NCI-H1436 (cell line): ENCODE results near the gene RANBP9.

ENCODE experiments used
- DNase-seq: peaks from one replicate; lab custom pipeline; 2025; lab: John Stamatoyannopoulos, UW

The RANBP9 gene

GRCh38 chr6:13711733-13712598 lies at the start of gene RANBP9:
TSS of gene RANBP9 (minus strand) at chr6:13711835. CDS start at chr6:13711505, 330 bp downstream.
- peak; percentile 92 for DNase-seq

GRCh38 chr6:13760307-13761304 lies 49.0 kb upstream of the RANBP9 start:
- DNase-seq = no peak

- DNase-seq = no peak
Observed at GRCh38 chr6:13759025-13759424, 47.4 kb upstream of the RANBP9 start.

GRCh38 chr6:13754644-13755043 lies 43.0 kb upstream of the RANBP9 start:
- DNase-seq = no peak

- DNase-seq = no peak
Observed at GRCh38 chr6:13743736-13744127, 32.1 kb upstream of the RANBP9 start.

DNA sequence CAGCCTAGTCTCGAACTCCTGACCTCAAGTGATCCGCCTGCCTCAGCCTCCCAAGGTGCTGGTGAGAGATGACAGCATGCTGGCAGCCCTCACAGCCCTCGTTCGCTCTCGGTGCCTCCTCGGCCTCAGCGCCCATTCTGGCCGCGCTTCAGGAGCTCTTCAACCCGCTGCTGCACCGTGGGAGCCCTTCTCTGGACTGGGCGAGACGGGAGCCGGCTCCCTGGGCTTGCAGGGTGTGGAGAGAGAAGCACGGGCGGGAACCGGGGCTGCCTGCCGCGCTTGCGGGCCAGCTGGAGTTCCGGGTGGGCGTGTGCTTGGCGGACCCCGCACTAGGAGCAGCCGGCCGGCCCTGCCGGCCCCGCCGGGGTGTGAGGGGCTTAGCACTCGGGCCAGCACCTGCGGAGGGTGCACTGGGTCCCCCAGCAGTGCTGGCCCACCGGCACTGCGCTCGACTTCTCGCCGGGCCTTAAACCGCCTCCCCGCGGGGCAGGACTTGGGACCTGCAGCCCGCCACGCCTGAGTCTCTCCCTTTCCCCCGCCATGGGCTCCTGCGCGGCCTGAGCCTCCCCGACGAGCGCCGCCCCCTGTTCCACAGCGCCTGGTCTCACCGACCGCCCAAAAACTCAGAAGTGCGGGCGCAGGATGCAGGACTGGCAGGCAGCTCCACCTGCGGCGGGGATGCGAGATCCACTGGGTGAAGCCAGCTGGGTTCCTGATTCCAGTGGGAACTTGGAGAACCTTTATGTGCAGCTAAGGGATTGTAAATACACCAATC lies 31.5 kb upstream of the RANBP9 start:
- no peak for DNase-seq

DNA sequence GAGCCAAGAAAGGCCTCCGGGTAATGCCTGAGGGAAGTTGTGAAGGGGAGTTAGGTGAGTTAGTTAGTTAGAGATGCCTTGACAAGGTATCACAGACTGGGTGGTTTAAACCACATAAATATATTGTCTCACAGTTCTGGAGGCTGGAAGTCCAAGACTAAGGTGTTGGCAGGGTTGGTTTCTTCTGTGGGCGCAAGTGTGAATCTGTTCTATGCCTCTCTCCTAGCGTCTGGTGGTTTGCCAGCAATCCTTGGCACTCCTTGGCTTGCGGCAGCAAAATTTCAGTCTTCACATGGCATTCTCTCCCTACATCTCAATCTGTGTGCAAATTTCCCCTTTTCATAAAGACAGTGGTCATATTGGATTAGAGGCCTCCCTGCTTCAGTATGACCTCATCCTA lies 29.7 kb upstream of the RANBP9 start:
- DNase-seq = no peak

GRCh38 chr6:13735031-13735430 lies 23.4 kb upstream of the RANBP9 start:
- DNase-seq = no peak

DNA sequence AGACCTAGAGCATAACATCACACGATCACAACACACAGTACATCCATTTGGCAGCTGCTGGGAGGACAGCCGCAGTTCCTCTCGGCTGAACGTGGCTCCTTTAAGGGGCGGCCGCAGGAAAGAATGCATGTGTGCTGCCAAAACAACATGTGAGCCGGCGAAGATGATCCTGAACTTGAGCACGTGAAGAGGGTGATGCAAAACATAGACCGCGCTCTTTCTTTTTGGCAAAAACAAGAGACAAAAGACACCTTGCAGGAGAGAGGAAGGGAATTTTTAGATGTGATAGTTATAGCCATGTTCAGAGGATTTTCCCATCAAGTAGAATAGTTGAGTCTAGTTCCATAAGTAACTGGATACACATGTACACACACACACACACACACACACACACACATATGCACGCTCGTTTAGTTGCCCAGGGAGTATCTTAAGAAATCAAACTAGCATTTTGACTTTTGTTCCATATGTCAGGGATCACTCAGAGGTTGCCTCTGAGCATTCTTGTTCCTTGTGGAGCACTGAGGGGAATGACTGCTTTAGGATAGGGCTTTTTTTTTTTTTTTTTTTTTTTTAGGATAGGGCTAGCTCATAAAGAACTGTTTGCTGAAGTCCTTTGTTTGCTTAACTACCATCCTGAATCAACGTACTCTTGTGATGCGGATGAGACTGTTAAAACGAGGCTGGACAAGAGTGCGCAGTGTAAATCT lies 21.7 kb upstream of the RANBP9 start:
- DNase-seq = no peak

DNA sequence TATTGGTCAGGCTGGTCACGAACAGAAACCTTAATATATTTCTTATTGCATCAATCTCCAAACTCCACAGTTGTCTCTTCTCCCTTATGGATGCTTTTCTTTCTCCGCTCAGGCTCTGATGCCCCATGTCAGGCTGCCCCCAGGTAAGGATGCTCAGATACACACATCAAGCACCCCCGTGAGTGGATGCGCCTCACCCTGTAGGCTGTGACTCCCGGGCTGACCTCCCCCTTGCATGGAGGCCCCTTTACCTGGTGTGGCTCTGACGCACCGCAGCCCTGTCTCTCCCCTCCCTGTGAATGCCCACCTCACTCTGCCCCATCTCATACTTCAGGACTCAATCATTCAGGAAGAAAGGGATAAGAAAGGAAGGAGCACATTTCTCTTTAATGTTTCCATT lies 19.1 kb upstream of the RANBP9 start:
- DNase-seq = no peak

DNA sequence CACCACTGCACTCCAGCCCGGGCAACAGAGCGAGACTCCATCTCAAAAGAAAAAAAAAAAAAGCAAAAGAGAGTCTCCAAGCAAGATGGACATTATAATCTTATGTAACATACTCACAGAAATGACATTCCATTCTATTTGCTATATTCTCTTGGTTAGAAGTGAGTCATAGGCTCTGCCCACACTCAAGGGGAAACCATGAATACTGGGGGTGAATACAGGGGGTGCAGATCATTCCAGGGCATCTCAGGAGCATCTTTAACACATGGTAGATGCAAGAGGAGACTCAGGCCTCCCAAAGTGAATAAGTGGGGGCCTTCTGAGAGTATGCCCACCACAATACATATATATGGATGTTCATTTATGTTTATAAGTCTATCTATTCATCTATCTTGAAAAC lies 18.3 kb upstream of the RANBP9 start:
- DNase-seq = no peak

- DNase-seq = no peak
Observed at GRCh38 chr6:13725570-13725969, 13.9 kb upstream of the RANBP9 start.

- no peak for DNase-seq
Observed at GRCh38 chr6:13725052-13725451, 13.4 kb upstream of the RANBP9 start.

DNA sequence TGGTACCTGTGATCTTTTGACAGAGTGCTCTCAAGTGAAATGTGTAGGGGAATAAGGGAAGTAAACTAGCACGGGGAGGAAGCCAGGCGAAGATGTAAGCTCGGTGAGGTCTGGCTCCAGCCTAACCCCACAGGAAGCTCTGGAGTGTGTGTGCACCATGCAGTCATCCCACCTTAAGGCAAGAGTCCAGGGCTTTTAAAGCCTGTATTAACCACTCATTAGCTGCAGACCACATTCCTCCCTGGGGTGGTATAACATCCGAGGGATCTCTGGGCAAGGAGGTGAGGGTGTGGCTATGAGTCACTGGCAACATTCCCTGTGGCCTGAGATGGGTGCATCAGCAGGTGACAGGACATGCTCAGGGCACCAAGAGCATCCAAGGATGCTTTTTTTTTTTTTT lies 12.5 kb upstream of the RANBP9 start:
- DNase-seq = no peak

DNA sequence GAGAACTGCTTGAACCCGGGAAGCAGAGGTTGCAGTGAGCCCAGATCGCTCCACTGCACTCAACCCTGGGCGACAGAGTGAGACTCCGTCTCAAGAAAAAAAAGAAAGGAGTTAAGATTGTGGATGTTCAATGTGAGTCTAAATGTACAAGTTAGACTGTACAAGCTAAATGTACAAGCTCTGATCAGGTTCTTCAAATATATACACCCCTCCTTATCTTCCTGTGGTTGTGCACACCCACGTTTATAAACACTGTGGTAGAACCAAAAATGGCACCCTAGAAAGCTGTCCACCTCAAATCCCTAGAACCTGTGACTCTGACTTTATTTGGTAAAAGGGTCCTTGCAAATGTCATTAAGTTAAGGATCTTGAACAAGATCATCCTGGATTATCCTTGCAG lies 11.2 kb upstream of the RANBP9 start:
- no peak for DNase-seq

DNA sequence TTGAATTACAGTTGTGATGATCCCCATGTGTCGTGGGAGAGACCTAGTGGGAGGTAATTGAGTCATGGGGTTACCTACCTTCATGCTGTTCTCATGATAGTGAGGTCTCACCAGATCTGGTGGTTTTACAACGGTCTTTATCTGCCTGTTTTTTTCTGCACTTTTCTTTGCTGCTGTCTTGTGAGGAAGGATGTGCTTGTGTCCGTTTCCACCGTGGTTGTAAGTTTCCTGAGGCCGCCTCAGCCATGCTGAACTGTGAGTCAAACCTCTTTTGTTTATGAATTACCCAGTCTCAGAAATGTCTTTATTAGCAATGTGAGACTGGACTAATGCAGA lies 6.5 kb upstream of the RANBP9 start:
- DNase-seq = no peak

DNA sequence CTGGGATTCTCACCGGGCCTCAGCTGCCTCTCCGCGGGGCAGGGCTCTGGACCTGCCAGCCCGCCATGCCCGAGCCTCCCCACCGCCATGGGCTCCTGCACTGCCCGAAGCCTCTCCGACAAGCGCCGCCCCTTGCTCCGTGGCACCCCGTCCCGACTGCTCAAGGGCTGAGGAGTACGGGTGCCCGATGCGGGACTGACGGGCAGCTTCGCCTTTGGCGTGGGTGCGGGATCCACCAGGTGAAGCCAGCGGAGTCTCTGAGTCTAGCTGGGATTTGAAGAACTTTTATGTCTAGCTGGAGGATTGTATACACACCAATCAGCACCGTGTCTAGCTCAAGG lies 5.3 kb upstream of the RANBP9 start:
- no peak for DNase-seq

GRCh38 chr6:13716225-13716954 lies 4.8 kb upstream of the RANBP9 start:
- DNase-seq = no peak

- DNase-seq = no peak
Observed at GRCh38 chr6:13715444-13715883, 3.8 kb upstream of the RANBP9 start.

- DNase-seq = no peak
Observed at GRCh38 chr6:13712599-13712898, 914 bp upstream of the RANBP9 start.

DNA sequence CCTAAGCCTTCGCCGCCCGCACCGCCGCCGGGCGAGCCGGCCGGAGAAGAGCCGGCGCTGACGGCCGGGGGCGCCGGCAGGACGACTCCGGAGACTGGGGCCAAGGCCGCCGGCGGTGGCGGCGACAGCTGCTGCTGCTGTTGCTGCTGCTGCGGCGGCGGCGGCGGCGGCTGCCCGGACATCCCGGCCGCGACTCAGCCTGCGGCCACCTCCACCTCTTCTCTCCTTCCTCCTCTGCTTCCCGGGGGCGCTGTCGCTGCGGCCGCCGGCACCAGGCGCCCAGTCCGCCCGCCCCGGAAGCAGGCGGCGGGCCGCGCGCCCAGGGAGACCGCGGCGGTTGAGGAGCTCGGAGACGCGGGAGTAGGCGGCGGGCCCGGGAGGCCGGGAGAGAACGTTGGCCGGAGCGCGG lies 307 bp downstream of the RANBP9 start:
- peak; percentile 58 for DNase-seq
